ENCODE data around the gene DSTN.

DNA sequence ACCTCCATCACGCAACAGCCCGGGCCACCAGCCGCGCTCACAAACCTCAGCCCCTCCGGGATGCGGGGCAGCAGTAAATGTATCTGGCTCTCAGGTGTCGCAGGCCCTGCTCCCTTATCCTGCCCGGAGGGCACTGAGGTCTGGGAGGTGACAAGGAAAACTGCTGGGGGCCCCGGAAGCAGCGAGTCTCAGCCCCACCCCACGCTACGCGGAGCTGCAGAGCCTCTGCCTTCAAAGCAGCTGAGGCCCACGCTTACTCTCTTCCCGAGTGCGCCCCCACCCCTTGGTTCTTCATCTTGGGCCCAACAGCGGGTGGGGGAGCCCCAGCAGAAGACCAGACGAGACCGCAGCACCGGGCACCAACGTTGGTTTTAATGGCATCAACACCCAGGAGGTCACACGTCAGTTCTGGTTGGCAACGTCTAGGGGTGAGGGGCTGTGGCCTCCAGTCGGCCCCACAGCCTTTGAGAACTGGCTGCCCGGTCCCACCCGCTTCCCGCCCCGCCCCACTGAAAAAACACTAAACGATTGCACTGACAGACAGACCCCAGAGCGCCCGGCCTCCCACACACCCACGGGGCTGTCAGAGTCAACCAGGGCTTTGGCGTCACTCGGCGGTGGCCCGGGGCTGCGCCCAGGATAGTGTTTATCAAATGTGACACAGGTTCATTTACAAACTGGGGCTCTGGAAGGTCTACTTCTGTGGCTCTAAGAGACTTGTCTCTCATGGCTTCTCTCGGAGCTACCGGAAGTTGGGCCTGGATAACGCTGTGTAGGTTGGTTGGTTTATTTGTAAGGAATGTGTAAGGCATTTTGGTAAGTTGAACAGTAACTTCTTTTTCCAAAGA, 43.7 kb downstream of the DSTN start:
- TF ChIP-seq CTCF (conservative IDR thresholded peaks at IDR 0.05; ENCODE audit: low read depth, low read length) (no peak), POLR2A (IDR thresholded peaks at IDR 0.05; ENCODE audit: low read depth, low read length) (no peak), CHD1 (IDR thresholded peaks at IDR 0.05; ENCODE audit: low read depth, low read length) (no peak)
